Smooth muscle cell of the brain vasculature (primary cell): Measurements from ENCODE around the gene ZNF221.
"Not testable (repeated sequence)": the region's sequence is repeated elsewhere in the genome, so short reads cannot be mapped to it uniquely, and the experiment has no call there.

Experiments
- DNase-seq: peaks from one replicate; pipeline ENCODE4 v3.0.0-alpha.2; 2012; ENCODE audit warnings: low read depth, low spot score

Gene ZNF221

DNA sequence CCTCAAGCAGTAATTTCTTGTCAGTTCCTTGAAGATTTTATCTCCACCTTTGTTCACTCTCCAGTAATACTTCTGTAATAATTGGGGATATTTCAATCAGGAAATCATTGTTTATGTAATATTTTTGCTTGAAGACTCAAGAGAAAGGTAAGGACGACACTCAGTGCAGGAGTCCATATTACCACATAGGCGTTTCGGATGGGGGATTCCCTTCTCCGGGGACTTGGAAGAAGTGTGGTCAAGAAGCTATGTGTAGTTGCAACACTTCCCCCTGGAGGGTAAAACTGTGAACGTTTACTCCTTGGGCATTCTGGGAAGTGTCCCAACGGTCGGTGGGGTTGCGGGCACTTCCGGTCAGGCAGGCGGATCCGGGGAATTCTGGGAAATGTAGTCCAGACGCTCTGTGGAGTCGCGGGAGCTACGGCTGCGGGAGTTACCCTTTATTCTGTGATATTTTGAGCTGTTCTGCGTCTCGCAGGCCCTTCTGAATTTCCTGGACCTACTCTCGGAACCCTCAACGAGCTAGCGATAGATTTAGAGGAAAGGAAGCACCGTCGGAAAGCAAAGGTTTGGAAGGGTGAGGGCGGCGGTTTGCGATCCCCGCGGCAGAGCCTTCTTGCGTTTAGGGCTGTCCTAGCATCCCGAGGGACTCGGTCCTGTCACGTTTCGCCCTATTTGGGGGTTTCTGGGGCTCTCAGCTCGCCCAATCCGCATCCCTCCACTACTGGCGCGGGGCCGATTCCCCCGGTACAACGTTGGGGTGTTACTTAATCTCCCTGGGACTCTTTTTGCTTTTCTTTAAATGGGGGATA lies at the start of gene ZNF221:
Gene ZNF221 (plus strand): TSS at position 395 of the 812 bp plus-strand sequence. CDS start 11,499 bp downstream, outside the sequence.
- peak; percentile 95 for DNase-seq

DNA sequence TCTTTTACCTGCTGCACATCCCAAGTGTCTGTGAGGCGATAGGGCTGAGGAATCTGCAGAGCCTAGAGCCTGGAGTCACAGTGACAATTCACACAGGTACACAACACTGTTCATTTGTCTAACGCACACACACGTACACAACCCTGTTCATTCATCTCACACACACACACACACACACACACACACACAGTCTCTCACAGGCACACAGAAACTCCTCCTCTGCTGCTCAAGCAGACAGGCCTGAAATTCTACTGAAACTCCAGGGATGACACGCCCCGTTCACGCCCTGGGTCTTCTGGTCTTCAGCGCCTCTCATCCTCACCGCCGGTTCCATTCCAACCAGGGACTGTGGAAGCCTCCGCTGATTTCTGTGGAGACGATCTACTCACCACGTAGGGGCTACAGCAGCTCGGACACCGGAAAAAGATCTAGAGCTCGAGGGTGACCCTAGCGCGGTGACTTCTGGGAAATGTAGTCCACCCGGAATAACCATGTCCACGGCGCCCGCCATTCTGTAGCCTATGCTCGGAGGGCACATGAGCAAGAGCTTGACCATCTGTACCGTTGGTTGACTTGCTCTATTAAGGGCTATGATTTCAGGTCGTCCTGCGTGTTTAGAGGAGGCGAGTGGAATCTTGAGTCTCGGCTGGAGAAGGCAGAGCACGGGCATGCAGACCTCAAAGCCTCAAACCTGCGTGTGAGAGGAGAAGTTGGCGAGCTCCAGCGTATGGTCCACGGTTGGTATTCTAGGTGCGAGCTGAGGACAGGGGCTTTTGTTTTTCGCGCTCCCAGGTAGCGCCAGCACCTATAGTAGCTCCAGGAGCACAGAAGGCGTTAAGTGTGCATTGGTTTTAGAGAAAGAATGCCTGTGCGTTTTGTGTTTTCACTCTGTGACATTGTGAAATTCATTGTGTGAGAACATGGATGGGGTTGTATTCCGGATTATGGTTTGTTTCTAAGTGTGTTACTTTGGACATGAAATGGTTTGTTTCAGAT lies 49.3 kb upstream of the ZNF221 start:
- peak; percentile 59 for DNase-seq

DNA sequence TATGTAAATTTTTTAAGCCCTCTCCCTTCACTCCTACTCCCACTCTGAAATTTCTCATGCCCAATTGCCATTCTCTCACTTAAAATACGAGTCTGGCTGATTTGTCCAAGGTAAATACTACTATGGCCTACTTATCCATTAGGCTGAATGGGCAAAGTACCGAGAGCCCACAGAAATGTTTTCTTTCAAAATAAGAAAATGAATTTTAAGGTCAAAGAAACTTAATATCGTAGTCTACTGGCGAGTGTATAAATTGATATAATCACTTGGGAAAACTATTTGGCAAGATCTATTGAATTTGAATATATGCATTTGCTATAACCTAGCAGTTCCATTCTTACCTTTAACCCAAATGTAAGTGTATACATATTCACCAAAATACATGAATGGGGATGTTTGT lies 48.6 kb upstream of the ZNF221 start:
- DNase-seq = no peak

DNA sequence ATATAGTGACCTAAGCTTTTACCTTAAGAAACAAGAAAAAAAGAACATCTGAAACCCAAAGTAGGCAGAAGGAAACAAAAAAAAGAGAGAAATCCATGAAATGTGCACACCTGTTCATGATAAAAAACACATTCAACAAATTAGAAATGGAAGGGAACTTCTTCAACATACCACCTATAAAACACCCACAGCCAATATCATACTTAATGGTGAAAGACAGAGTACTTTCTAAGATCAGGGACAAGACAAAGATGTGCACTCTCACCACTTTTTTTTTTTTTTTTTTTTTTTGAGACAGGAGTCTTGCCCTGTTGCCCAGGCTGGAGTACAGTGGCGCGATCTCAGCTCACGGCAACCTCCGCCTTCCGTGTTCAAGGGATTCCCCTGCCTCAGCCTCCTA lies 45.1 kb upstream of the ZNF221 start:
- DNase-seq = no peak

DNA sequence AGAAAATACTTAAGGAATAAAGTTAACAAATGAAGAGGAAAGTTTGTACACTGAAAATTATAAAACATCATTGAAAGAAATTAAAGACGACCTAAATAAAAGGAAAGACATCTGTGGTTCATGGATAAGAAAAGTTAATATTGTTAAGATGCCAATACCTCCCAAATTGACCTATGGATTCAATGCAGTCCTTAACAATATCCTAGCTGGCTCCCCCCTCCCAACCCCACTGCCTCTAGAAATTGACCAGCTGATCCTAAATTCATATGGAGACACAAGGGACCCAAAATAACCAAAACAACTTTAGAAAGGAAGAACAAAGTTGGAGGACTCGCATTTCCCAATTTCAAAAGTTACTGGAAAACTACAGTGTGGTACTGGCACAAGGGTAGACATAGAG lies 44.3 kb upstream of the ZNF221 start:
- no peak for DNase-seq

DNA sequence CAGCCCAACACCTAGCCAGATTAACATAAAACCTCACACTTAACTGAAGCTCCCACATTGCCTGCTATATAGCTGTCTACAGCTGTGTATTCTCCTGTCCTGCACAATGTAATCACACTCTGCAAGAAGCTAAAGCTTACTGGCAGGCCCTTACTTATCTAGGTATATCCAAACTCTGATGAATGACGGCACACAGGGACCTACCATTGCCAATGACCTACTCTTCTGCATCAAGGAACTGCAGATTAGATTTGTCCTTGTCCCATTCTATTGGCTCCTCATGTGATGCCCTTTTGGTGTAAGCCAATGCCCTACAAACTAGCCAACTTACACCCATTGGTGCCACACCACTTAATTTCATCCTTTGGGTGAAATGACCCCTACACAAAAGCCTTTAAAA lies 42.4 kb upstream of the ZNF221 start:
- no peak for DNase-seq

DNA sequence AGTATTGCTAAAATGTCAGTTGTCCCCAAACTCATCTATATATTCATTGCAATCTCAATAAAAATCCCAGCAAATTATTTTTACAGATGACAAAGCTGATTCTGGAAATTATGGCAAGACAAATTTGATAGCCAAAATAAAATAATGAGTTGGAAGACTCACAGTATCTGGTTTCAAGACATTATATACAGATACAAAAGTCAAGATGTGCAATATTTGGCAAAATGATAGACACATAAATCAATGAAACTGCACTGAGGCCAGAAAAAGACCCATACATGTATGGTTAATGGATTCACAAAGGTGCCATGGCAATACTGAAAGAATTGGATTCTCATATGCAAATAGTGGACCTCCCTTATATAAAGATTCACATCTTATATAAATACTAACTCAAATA lies 40.1 kb upstream of the ZNF221 start:
- DNase-seq = no peak

DNA sequence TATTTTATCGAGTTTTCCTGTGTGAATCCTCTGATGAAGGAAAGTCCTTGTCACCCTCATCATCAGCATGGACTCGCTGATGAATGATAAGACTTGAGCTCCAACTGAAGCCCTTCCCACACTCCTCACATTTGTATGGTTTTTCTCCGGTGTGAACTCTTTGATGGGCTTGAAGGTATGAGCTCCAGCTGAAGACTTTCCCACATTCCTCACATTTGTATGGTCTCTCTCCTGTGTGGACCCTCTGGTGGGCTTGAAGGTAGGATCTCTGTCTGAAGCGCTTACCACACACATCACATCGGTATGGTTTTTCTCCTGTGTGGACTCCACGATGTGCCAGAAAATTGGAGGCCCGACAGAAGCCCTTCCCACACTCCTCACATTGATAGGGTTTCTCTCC lies 37.6 kb upstream of the ZNF221 start:
- no peak for DNase-seq

DNA sequence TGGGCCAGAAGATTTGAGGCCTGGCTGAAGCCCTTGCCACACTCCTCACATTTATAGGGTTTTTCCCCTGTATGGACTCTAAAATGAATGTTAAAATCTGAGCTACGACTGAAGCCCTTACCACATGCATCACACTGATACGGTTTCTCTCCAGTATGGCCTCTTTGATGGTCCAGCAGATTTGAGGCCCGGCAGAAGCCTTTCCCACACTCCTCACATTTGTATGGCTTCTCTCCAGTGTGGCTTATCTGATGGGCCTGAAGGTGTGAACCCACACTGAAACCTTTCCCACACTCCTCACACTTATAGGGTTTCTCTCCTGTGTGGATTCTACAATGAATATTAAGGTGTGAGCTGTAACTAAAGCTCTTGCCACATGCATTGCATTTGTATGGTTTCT lies 37.0 kb upstream of the ZNF221 start:
- no peak for DNase-seq

DNA sequence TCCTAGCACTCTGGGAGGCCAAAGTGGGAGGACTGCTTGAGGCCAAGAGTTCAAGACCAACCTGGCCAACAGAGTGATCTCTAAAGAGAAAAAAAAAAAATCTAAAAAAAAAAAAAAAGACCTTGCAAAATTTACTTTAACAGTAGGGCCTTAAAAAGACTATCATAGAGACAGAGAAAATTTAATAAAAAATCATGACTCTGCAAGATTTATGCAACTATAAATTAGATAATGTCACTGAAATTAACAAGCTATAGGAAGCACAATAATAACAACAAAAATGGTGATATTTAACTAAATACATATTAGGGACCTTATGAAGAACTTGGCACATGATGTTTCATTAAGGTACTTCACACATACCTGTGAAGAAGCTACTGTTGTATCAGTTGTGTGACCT lies 27.2 kb upstream of the ZNF221 start:
- no peak for DNase-seq

DNA sequence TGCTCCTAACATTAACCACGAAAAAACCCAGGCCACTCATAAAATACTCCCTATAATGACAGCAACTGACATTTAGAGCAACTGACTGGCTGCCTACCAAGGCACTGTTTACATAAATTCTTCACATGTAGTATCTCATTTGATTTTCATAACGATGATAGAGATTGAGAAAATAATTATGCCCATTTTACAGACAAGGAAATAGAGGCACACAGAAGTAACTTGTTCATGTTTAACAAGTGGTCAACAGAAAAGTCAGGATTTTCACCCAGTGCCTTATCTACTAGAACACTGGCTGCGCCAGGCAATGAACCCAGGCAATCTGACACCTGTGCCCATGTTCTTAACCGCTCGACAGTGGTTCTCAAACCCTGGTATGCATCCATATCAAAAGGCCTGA lies 22.2 kb upstream of the ZNF221 start:
- DNase-seq = no peak

DNA sequence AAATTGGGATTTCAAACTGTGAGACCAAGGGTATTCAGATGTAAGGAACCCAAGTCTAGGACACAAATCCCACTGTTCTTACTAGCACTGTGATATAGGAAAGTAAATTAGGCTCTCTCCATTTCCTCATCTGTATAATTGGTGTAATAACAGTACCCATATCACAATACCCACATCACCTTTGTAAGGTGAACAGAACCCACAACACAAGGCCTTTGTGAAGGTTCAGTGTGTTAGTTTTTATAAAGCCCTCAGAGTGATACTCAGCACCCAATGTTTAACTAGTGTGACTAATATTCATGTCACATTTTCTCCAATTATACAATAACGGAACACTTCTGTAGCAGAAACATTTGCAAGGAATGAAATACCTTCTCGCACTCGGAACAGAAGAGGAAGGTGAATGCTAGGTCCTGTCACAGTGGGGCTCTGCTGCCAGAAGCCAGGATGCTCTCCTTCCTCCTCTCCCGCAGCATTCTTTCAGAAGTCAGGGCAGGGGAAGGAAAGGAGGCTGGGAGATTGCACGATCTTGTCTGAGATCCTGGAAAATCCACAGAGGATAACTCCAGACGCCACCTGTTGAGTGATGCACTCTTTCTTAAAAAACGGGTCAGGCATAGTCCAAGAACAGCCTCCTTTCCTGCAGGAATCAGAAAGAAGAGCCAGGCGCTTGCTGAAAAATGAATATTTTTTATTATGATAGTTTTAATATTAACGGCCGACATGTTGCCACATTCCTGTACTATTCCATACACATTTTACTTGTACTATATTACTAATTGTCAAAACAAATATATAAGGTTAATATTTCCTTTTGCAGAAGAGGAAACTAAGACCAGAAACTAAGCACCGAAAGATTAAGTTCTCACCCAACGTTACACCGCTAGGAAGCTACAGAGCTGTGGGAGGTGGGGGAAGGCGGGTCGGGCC lies 16.7 kb upstream of the ZNF221 start:
- DNase-seq = no peak

DNA sequence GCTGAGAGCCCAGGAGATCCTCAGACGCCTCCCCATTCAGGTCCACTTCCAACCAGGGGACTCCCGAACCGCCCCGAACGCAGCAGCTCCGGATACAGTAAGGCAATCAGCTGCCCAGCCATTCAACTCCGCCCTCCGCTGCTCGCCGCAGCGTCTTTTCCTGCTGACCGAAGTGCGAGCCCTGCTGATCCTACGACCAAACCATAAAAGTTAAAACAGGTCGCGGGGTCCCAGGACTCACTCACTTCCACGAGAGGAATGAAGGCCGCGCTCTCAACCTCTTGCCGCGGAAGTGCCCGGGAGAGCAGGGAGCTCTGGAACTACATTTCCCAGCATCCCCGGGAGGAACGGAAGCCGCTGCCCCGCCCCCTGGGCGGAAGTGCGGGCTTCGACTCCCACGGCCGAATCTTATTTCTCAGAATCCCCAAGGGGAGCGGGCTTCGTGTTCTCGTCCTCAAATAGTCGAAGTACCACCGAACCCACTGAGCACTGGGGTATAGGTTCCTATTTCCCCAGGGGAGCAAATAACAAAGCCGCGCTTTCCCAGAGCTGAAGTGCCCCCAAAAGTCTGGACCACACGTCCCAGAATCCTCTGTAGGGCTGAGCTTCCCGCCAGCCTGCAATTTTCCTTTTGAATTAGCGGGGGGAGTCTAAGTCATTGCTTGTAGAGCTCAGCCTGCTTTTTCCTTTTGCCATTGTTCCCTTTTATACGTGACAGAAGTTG lies 15.9 kb upstream of the ZNF221 start, which contains the start of gene ZNF45:
Gene ZNF45 (minus strand): TSS at position 298 of the 724 bp plus-strand sequence. CDS start 13,097 bp downstream, outside the sequence.
- DNase-seq = peak; percentile 72

DNA sequence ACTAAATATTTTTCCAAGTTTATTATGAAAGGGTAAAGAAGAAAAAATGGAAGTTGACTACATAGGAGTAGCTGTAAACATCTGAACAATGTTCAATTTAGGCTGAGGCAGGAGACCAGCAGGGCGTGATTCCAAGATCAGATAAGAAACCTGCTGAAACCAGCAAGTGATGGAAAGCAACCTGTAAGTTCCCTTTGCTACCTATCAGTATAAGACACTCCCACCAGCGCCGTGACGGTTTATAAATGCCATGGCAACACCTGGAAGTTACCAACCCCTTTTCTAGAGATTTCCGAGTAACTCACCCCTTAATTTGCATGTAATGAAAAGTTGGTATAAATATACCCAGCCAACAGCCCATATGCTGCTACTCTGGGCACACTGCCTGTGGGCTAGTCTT lies 14.8 kb upstream of the ZNF221 start:
- DNase-seq = no peak

DNA sequence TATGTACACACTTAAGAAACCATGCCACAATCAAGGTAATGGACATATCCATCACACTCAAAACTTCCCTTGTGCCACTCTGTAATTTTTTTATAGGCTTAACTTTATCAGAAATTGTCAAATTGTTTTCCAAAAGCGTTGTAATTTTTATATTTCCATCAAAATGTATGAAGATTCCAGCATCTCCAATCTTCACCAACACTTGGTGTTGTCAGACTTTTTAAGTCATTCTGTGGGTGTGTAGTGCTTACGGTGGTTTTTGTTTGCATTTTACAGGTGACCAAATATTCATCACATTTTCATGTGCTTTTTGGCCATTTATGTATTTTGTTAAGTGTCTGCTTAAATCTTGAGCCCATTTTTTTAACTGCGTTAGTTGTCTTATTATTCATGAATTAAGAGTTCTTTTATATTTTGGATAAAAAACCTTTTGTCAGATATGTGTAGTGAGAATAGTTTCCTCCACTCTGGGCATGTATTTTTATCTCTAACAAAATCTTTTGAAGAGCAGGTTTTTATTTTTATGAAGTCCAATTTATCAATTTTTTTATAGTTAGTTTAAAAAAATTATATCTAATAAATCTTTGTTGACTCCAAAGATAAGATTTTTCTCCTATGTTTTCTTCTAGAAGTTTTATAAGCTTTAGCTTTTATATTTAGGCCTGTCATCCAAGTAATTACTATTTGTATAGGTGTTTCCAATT lies 11.3 kb upstream of the ZNF221 start:
- DNase-seq = no peak

DNA sequence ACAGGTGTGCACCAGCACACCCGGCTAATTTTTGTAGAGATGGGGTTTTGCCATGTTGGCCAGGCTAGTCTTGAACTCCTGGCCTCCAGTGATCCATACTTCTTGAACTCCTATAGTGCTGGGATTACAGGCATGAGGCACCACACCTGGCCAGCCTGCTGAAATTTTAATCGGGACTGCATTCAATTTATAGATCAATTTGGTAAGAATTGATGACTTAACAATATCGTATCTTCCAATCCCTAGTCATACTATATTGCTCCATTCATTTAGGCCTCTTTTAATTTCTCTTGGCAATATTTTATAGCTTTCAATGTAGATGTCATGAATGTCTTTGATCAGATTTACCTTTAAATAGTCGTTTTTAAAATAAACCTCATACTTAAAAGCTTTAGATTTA lies 10.3 kb upstream of the ZNF221 start:
- no peak for DNase-seq

DNA sequence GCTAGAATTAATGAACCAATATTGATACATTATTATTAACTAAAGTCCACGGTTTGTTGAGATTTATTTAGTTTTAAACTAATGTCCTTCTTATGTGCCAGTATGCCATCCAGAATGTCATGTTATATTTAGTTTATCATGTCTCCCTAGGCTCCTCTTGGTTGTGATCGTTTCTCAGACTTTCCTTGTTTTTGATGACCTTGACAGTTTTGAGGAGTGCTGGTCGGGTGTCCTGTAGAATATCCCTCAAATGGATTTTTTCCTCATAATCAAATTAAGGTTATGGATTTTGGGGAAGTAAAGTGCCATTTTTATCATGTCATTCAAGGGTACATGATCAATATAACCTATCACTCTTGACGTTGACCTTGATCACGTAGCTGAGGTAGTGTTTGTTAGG lies 9.8 kb upstream of the ZNF221 start:
- DNase-seq = no peak

DNA sequence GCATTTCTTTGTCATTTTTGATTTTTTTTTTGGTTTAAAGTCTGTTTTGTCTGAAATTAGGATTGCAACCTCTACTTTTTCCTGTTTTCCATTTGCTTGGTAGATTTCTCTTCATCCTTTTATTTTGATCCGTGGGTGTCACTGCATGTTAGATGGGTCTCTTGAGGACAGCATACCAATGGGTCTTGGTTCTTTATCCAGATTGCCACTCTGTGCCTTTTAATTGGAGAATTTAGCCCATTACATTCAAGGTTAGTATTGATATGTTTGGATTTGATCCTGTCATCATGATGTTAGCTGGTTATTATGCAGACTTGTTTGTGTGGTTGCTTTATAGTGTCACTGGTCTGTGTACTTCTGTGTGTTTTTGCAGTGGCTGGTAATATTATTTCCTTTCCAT lies 3.6 kb upstream of the ZNF221 start:
- not testable (repeated sequence) for DNase-seq

DNA sequence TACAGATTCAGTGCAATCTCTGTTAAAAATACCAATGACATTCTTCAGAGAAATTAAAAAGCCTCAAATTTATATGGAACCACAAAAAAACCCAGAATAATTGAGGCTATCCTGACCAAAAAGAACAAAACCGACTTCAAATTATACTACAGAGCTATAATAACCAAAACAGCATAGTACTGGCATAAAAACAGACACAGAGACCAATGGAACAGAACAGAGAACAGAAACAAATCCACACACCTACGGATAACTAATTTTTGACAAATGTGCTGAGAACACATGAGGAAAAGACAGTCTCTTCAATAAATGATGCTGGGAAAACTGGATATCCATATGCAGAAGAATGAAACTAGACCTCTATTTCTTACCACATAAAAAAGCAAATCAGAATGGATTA lies 1.2 kb upstream of the ZNF221 start:
- not testable (repeated sequence) for DNase-seq

DNA sequence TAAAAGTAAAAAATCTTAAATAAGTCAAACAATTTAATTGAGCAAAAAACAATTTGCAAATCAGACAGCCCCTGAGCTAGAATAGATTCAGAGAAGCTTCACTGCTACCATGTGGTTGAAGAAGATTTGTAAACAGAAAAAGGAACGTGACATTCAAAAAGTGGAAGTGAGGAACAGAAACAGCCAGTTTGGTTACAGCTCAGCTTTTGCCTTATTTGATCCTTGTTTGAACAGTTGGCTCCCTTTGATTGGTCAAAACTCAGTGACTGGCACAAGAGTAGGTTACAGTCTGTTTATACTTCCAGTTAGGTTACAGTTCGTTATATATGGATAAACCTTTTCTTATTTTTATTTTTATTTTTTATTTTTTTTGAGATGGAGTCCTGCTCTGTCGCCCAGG lies 5.8 kb downstream of the ZNF221 start:
- no peak for DNase-seq
